GM12892 (cell line): ENCODE measurements around the gene BASP1.

ENCODE experiments used
- POLR2A ChIP-seq: IDR thresholded peaks from 2 replicates; pipeline ENCODE4 v1.6.1; 2011; ENCODE audit warnings: low read depth, low read length, control low read depth
- POLR2AphosphoS5 ChIP-seq: IDR thresholded peaks from 2 replicates; pipeline ENCODE4 v1.6.1; 2011; ENCODE audit warnings: low read depth, low read length, control low read depth
- TAF1 ChIP-seq: IDR thresholded peaks from 2 replicates; pipeline ENCODE4 v1.6.1; 2011; ENCODE audit warnings: low read depth, mild to moderate bottlenecking, control low read depth, low read length, borderline replicate concordance

GRCh38 chr5:17189381-17190036, 27.9 kb upstream of the BASP1 start:
- TF ChIP-seq POLR2A = no peak
- no peak for TF ChIP-seq POLR2AphosphoS5
- TF ChIP-seq TAF1 = no peak
